Suppressor macrophage treated with lipopolysaccharide for 1 hour (primary cell): ENCODE data around the gene U2AF1.
"Not testable (repeated sequence)": the region's sequence is repeated elsewhere in the genome, so short reads cannot be mapped to it uniquely, and the experiment has no call there.

Source experiments
- DNase-seq, 3 donors: peaks; one replicate each; pipeline ENCODE4 v3.0.0-alpha.2; 2020 to 2022

U2AF1 gene

GRCh38 chr21:43106965-43107793 lies at the start of gene U2AF1:
Gene U2AF1 (minus strand): TSS chr21:43107570. CDS start chr21:43107494, 76 bp downstream.
- peak; percentile 2 to 20 (median 6) for DNase-seq

- DNase-seq, result not testable (repeated sequence)
Observed at GRCh38 chr21:43153601-43154000, 46.2 kb upstream of the U2AF1 start.

GRCh38 chr21:43149344-43149743 lies 42.0 kb upstream of the U2AF1 start:
- DNase-seq, result not testable (repeated sequence)

GRCh38 chr21:43147999-43148398 lies 40.6 kb upstream of the U2AF1 start:
- DNase-seq, result not testable (repeated sequence)

- DNase-seq, result not testable (repeated sequence)
Observed at GRCh38 chr21:43146637-43147036, 39.3 kb upstream of the U2AF1 start.

GRCh38 chr21:43141407-43141806 lies 34.0 kb upstream of the U2AF1 start:
- DNase-seq, result not testable (repeated sequence)

- not testable (repeated sequence) for DNase-seq
Observed at GRCh38 chr21:43138944-43139343, 31.6 kb upstream of the U2AF1 start.

GRCh38 chr21:43134520-43134919 lies 27.1 kb upstream of the U2AF1 start:
- not testable (repeated sequence) for DNase-seq

- not testable (repeated sequence) for DNase-seq
Observed at GRCh38 chr21:43130094-43130493, 22.7 kb upstream of the U2AF1 start.

GRCh38 chr21:43115956-43116355 lies 8.6 kb upstream of the U2AF1 start:
- not testable (repeated sequence) for DNase-seq

GRCh38 chr21:43114483-43114882 lies 7.1 kb upstream of the U2AF1 start:
- not testable (repeated sequence) for DNase-seq

GRCh38 chr21:43109006-43109405 lies 1.6 kb upstream of the U2AF1 start:
- DNase-seq, result not testable (repeated sequence)

- not testable (repeated sequence) for DNase-seq
Observed at GRCh38 chr21:43108177-43108576, 807 bp upstream of the U2AF1 start.

- DNase-seq, result not testable (repeated sequence)
Observed at GRCh38 chr21:43107794-43108137, 396 bp upstream of the U2AF1 start.

- not testable (repeated sequence) for DNase-seq
Observed at GRCh38 chr21:43104642-43105041, 2.7 kb downstream of the U2AF1 start.

GRCh38 chr21:43102281-43102680 lies 5.1 kb downstream of the U2AF1 start:
- DNase-seq, result not testable (repeated sequence)

GRCh38 chr21:43101676-43102075 lies 5.7 kb downstream of the U2AF1 start:
- not testable (repeated sequence) for DNase-seq

GRCh38 chr21:43101000-43101399 lies 6.4 kb downstream of the U2AF1 start:
- DNase-seq, result not testable (repeated sequence)

GRCh38 chr21:43091979-43092614 lies 15.3 kb downstream of the U2AF1 start:
- not testable (repeated sequence) for DNase-seq

- DNase-seq, result not testable (repeated sequence)
Observed at GRCh38 chr21:43090947-43091346, 16.4 kb downstream of the U2AF1 start.

GRCh38 chr21:43089463-43089862 lies 17.9 kb downstream of the U2AF1 start:
- not testable (repeated sequence) for DNase-seq

- not testable (repeated sequence) for DNase-seq
Observed at GRCh38 chr21:43082587-43083300, 24.6 kb downstream of the U2AF1 start.

- not testable (repeated sequence) for DNase-seq
Observed at GRCh38 chr21:43076643-43077042, 30.7 kb downstream of the U2AF1 start.
